ENCODE results near the gene ROBO1. TPM values are rescaled to one million over a fixed set of nuclear protein-coding genes. Genes with fewer than 3 reads are reported as not detected.
"Not testable (repeated sequence)": the region's sequence is repeated elsewhere in the genome, so short reads cannot be mapped to it uniquely, and the experiment has no call there.

The ROBO1 gene
- 0.46 and 0.54 TPM in 2 replicates for total RNA-seq (2014; rRNA removed; shearing (Covaris generic); ENCODE audit: low replicate concordance)

DNA sequence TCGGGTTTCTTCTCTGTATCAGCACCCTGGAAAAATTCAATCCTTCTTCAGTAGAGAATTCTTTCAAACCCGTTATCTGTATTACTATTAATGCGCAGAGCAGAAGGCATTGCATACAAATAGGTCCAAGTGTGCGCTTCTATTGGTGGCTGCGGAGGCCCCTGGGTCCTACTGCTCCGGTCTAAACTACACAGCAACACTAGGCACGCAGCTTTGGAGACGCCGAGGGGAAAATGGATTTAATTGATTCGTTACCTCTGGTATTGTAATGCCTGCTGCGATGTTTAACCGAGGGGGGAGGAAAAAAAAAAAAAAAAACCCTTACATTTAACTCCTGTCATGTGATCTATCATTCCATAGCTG is at the start of gene ROBO1:
TSS of gene ROBO1 (minus strand) at position 94 of the 363 bp plus-strand sequence.
- DNase-seq (ENCODE audit: low read depth) = no peak
- in situ Hi-C loops (cut with HindIII; ENCODE audit: low pct_unique_long_range_greater_than_20kb, low sequenced_read_pairs) = no loop called here

GRCh38 chr3:79817224-79817623 is 49.4 kb upstream of the ROBO1 start:
- in situ Hi-C loops (cut with HindIII; ENCODE audit: low pct_unique_long_range_greater_than_20kb, low sequenced_read_pairs) = no loop called here

DNA sequence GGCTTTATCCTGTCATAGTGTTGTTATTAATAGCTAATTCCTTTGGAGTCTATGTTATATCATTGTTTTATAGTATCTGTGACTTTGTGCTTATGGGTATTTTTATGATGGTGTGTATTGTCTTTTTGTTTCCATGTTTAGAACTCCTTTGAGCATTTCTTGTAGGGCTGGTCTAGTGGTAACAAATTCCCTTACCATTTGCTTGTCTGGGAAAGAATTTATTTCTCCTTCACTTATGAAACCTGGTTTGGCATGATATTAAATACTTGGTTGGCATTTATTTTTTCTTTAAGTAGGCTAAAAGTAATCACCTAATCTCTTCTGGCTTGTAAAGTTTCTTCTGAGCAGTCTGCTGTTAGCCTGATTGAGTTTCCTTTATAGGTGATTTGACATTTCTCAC is 47.7 kb upstream of the ROBO1 start:
- DNase-seq (ENCODE audit: low read depth) = no peak
- in situ Hi-C loops (cut with HindIII; ENCODE audit: low pct_unique_long_range_greater_than_20kb, low sequenced_read_pairs) = no loop called here

More at GRCh38 chr3:79817224-79817623, 49.4 kb upstream of the ROBO1 start:
- DNase-seq (ENCODE audit: low read depth) = no peak

DNA sequence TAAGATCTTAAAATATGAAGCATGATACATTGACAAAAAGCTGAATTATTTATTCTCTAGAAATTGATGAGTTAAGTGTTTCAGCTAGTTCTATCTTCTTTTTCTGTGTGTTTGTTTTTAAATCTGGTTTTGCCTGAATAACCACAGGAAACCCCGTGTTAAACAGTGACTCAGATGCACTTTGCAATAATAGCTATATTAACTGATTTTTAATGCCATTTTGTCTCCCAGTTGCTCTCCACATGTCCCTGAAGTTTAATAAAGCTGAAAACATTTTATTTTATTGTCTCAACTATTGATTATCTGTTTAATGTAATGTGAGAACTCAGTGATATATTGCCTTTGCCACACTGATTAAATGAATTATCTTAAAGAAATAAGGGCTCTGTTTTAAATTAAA is 42.8 kb upstream of the ROBO1 start:
- in situ Hi-C loops (cut with HindIII; ENCODE audit: low pct_unique_long_range_greater_than_20kb, low sequenced_read_pairs) = no loop called here
- peak; percentile 3 for DNase-seq (ENCODE audit: low read depth)

DNA sequence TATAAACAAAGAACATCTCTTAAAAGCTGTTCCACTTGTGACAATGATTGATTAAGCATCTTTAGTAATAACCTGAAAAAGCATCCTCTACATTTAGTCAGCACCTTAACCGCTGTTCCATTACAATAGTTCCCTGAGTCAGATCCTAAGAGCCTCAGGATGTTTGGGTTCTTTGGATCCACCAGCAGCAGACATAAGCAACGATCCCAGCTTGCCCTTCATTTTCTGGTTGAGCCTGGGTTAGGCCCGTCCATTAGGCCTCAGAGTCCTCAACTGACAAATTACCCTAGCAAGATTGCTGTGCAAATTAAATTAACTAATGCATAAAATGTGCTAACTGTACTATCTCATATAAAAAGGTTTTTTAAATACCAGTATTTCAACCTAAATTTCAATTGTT is 42.3 kb upstream of the ROBO1 start:
- in situ Hi-C loops (cut with HindIII; ENCODE audit: low pct_unique_long_range_greater_than_20kb, low sequenced_read_pairs) = no loop called here
- DNase-seq (ENCODE audit: low read depth) = peak; percentile 37

GRCh38 chr3:79809106-79809505 is 41.3 kb upstream of the ROBO1 start:
- in situ Hi-C loops (cut with HindIII; ENCODE audit: low pct_unique_long_range_greater_than_20kb, low sequenced_read_pairs) = no loop called here
- DNase-seq (ENCODE audit: low read depth) = peak; percentile 33

GRCh38 chr3:79808515-79808914 is 40.7 kb upstream of the ROBO1 start:
- DNase-seq (ENCODE audit: low read depth) = no peak
- in situ Hi-C loops (cut with HindIII; ENCODE audit: low pct_unique_long_range_greater_than_20kb, low sequenced_read_pairs) = no loop called here

GRCh38 chr3:79790177-79790576 is 22.4 kb upstream of the ROBO1 start:
- in situ Hi-C loops (cut with HindIII; ENCODE audit: low pct_unique_long_range_greater_than_20kb, low sequenced_read_pairs); DNase-seq (ENCODE audit: low read depth): not testable (repeated sequence)

- in situ Hi-C loops (cut with HindIII; ENCODE audit: low pct_unique_long_range_greater_than_20kb, low sequenced_read_pairs) = no loop called here
- no peak for DNase-seq (ENCODE audit: low read depth)
These were observed 5.5 kb upstream of the ROBO1 start for GRCh38 chr3:79773291-79773690.

DNA sequence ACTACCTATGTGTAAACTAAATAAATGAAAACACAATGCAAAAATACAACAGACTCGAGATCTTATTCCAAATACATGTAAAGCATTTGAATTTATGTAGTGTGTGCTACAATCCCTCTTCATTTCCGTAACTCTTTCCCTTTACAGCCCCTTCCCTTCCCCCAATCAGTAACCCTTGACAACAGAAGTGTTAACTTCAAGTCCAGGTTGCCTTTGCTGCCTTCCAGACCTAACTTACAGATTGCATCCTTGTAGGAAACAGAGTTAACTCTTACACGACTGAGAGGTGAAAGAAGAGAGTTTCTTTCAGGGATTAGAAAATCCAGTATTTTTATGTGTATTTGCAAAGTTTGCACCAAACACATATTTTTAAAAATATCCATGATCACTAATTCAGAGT is 1.4 kb upstream of the ROBO1 start:
- in situ Hi-C loops (cut with HindIII; ENCODE audit: low pct_unique_long_range_greater_than_20kb, low sequenced_read_pairs) = no loop called here
- no peak for DNase-seq (ENCODE audit: low read depth)

GRCh38 chr3:79767194-79767904 is 449 bp downstream of the ROBO1 start:
- DNase-seq (ENCODE audit: low read depth) = no peak
- in situ Hi-C loops (cut with HindIII; ENCODE audit: low pct_unique_long_range_greater_than_20kb, low sequenced_read_pairs) = no loop called here

GRCh38 chr3:79766496-79767193 is 1.2 kb downstream of the ROBO1 start:
- no peak for DNase-seq (ENCODE audit: low read depth)
- in situ Hi-C loops (cut with HindIII; ENCODE audit: low pct_unique_long_range_greater_than_20kb, low sequenced_read_pairs) = no loop called here

DNA sequence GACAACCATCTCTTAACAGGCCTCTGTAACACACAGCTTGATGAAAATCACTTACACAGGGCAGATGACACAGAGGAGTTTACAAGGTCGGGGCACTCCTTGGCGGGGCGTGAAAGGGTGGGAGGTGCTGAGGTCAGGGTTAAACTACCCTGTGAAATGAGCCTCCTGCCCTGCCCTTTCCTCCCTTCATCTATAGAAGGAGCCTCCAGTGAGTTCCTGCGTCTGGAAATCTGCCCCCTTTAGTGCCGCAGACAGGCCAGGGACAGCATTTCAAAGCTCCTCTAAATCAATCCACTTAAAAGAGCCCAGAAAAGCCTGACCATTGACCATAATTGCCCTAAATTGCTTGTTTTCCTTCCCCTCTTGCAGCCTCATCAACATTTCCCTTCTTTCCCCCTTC is 1.9 kb downstream of the ROBO1 start:
- in situ Hi-C loops (cut with HindIII; ENCODE audit: low pct_unique_long_range_greater_than_20kb, low sequenced_read_pairs) = no loop called here
- no peak for DNase-seq (ENCODE audit: low read depth)

DNA sequence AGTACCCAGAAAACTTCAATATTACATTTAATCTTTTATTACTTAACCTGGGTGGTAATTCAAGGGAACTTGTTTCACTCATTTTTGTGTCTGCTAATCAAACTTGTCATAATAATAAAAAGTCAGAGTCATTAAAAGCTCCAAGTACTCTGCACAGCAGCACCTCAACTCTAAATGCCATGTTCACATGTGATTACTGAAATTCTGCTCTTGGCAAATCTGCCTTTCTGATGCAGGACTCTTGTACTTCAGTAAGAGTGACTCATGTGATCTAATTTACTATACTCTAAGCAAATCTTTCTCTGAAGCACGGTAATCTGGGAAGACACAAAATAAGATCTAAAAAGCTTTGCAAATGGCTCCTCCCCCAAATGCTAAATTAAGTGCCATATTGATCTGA is 6.4 kb downstream of the ROBO1 start:
- in situ Hi-C loops (cut with HindIII; ENCODE audit: low pct_unique_long_range_greater_than_20kb, low sequenced_read_pairs) = no loop called here
- DNase-seq (ENCODE audit: low read depth) = no peak

- DNase-seq (ENCODE audit: low read depth) = no peak
- in situ Hi-C loops (cut with HindIII; ENCODE audit: low pct_unique_long_range_greater_than_20kb, low sequenced_read_pairs) = no loop called here
These were observed 16.1 kb downstream of the ROBO1 start for GRCh38 chr3:79751703-79752102.

- in situ Hi-C loops (cut with HindIII; ENCODE audit: low pct_unique_long_range_greater_than_20kb, low sequenced_read_pairs) = no loop called here
- DNase-seq (ENCODE audit: low read depth) = no peak
These were observed 30.3 kb downstream of the ROBO1 start for GRCh38 chr3:79737530-79737929.

DNA sequence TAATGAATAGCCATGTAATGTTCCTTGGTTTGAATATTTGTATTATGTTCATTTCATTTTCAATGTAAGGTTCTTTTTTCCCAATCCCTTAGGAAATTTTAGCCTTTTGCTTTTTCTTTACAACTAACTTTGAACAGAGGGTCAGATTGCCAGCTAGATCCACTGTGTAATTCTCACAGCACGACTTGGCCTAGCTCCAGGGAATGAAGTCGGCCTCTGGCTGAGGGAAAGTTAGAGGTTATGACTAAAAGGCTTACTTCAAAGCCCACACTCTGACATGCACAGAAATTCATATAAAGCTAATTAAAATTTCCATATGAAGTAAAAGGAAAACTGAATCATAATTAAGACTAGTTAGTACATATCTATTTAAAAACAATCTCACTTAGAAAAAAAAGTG is 38.7 kb downstream of the ROBO1 start:
- in situ Hi-C loops (cut with HindIII; ENCODE audit: low pct_unique_long_range_greater_than_20kb, low sequenced_read_pairs) = no loop called here
- no peak for DNase-seq (ENCODE audit: low read depth)

DNA sequence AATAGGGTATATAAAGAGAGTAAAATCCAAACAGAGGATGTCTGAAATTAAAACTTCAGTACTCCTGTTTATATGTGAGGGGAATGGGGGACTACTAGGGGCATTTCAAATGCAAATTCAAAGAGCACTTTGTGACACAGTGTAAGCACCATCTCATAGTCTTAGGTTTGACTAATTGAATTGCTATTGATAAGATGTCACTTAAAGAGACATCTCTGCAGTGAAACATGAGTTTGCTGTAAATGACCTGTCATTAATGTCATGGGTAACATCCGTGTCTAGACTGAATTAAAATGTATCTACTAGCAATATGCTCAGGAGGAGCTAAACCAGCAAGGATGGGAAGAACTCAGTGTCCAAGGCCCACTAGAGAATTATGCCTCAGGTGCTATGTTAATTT is 41.0 kb downstream of the ROBO1 start:
- in situ Hi-C loops (cut with HindIII; ENCODE audit: low pct_unique_long_range_greater_than_20kb, low sequenced_read_pairs) = no loop called here
- no peak for DNase-seq (ENCODE audit: low read depth)

DNA sequence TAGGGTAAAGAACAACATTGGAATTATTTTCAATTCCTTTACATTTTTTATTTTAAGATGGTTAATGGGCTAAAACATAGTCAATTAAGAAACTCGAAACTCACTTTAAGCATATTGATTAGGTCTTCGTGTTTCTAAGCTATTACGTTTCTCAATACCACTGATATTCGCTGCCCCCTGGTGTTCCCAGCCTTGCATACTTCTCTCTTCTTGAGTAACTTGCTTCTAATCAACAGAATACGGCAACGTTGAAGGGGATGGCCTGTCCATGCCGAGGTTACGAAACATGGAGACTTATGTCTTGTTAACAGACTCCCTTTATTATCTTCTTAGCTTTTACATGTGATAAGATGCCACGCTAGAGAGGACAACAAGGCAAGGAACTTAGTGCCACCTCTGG is 43.6 kb downstream of the ROBO1 start:
- DNase-seq (ENCODE audit: low read depth) = no peak
- in situ Hi-C loops (cut with HindIII; ENCODE audit: low pct_unique_long_range_greater_than_20kb, low sequenced_read_pairs) = no loop called here

- in situ Hi-C loops (cut with HindIII; ENCODE audit: low pct_unique_long_range_greater_than_20kb, low sequenced_read_pairs) = no loop called here
- DNase-seq (ENCODE audit: low read depth) = no peak
These were observed 77.7 kb downstream of the ROBO1 start for GRCh38 chr3:79690072-79690471.

Data from Caki2 (cell line).